NCI-H1930 (cell line): ENCODE results near the gene ANKRD34B.
"Not testable (repeated sequence)": the region's sequence is repeated elsewhere in the genome, so short reads cannot be mapped to it uniquely, and the experiment has no call there.

Experiments
- DNase-seq, 2 experiments: peaks; one replicate each; lab custom pipeline; 2025; lab: John Stamatoyannopoulos, UW

Gene ANKRD34B

GRCh38 chr5:80569961-80570786, at the start of gene ANKRD34B:
Gene ANKRD34B (minus strand): TSS chr5:80570280. CDS start chr5:80560019, 10,261 bp downstream.
- no peak for DNase-seq

DNA sequence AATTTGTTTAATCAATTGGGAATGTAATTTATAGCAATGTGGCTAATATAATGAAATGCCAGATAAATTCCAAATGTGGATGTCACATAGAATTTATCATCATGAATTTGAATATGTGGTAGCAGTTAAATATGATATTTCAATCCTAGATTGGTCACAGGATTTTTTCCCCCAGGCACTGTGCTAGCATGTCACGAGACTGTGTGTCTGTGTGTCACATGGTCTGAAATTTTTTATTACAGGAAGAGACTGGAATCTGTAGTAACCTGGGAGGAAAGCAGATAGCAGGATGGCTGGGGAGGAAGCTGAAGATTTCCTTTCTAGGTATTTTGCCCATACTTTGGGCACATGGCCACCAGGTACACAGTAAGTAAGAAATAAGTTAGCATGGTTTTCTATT, 49.0 kb upstream of the ANKRD34B start:
- DNase-seq, result no peak

DNA sequence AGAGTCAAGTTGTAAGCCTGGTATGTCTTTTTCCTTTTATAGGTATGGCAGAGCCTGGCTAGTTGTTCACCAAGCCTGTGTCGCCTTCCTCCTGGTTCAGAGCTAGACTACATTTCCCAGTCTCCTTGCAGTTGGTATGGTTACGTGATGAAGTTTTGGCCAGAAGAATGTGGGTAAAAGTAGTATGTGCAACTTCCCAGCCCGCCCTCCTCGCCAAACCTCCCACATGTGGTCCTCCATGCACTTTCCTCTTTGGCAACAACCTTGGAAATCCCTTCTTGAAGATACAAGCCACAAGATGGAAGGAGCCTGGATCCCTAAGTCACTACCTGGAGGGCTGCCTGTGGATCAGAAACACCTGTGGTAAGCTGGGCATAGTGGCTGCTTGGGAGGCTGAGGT, 48.4 kb upstream of the ANKRD34B start:
- DNase-seq, result no peak

- no peak for DNase-seq
These were observed 45.3 kb upstream of the ANKRD34B start for GRCh38 chr5:80615266-80615914.

GRCh38 chr5:80609692-80610091, 39.6 kb upstream of the ANKRD34B start:
- no peak for DNase-seq

DNA sequence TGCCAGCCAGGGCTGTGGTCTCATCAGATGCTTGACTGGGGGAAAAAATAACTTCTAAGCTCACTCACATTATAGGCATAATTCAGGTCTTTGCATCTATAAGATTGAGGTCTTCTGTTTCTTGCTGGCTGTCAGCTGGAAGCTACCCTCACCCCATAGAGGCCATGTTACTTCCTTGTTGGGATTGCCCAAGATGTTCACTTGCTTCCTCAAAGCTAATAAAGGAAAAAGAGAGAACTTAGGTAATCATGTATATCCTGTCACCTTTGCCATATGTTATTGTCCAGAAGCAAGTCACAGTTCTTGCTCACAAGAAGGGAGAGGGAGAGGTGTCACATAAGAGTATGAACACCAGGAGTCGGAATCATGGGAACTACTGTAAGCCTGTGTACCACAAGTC, 38.7 kb upstream of the ANKRD34B start:
- no peak for DNase-seq

GRCh38 chr5:80607832-80608231, 37.8 kb upstream of the ANKRD34B start:
- DNase-seq, result no peak

DNA sequence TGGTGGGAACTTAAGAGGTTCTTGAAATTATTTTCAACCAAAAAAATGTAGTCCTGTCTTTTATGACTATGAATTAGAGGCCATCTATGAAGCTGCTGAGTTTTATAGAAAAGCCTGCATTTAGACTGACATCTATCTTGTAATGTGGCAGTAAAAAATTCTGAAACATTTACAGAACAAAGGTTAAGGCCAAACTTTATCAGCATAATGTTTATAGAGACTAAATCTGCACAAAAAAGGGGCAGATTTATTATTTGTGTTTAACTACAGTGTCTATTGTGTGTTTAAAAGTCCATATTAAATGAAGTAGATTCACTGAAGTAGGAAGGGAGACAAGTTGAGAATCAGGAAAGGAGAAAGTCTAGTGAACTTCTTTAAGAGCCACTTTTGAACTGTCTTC, 37.3 kb upstream of the ANKRD34B start:
- no peak for DNase-seq

- no peak for DNase-seq
These were observed 31.0 kb upstream of the ANKRD34B start for GRCh38 chr5:80600943-80601693.

DNA sequence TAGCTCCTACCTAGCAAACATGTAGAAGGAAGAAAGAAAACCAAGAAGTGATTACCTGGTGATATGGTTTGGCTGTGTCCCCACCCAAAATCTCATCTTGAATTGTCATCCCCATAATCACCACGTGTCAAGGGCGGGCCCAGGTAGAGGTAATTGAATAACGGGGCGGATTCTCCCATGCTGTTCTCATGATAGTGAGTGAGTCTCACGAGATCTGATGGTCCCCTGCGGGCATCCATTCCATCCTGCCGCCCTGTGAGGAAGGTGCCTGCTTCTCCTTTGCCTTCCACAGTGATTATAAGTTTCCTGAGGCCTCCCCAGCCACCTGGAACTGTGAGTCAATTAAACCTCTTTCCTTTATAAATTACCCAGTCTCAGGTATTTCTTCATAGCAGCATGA, 27.4 kb upstream of the ANKRD34B start:
- no peak for DNase-seq

DNA sequence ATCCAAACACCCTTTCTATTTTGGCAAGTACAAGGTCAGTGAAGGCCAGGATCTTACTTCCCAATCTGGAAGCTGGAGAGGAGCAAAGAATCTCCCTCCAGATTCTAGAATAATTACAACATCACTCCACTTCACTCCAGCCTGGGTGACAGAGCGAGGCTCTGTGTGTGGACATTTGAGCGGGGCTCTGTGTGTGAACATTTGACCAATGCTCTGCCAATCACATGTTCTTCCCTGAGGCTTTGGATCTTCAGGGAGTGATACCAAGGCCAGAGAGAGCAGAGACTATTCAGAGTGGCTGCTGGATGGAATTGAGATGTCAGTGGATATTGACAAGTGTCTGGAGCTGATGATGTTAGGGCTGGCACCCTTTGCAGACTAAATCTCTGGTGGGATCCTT, 24.7 kb upstream of the ANKRD34B start:
- no peak for DNase-seq

DNA sequence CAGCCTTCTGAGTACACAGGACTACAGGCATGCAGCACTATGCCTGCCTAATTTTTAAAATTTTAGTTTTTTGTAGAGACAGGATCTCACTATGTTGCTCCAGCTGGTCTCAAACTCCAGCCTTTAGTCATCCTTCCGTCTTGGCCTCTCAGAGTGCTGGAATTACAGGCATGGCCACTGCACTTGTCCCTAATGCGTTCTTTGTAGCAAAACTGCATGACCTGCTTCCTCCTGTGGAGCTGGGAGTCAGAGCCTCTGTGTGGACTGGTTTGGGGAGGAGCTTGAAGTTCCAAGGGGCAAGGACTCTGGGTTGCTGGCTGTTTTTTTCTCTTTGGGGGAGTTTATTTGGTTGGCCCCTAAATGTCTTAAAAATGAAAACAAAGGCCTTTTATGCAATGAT, 22.7 kb upstream of the ANKRD34B start:
- DNase-seq, result no peak

GRCh38 chr5:80592105-80592504, 22.0 kb upstream of the ANKRD34B start:
- DNase-seq, result no peak

DNA sequence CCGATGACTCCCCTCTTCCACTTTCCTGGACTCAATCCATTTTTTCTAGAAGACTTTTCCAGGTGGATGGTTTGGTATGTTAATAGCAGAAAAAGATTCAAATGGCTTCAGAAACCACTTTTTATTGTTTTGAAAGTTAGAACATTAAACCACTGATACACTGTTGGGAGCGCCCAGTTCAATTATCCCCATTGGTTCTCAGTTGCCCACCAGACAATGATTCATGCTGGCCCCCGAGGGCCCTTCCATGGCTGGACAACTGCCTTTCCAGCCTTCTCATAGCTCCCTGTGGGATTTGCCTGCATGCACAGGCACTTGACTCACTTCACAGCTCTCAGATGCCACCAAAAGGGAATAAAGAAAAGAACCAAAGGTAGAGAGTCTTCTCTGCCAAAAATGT, 21.3 kb upstream of the ANKRD34B start:
- DNase-seq, result no peak

DNA sequence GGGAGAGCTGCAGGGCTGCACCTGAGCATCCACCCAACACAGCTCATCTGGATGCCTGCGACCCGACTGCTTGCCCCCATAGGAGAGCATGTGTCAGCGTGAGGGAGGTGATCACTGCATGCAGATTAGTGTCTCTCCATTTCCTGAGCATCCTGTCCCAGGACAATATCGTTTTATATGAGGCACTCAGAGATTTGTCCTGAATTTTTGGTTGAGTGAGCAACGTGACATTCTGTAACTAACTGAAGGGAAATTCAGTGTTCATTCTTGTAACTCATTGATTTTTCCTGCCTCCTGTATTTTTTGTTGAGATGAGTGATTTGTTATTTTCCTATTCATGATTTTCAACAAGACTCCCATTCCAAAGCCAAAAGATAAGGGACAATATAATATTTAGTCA, 20.7 kb upstream of the ANKRD34B start:
- no peak for DNase-seq

- no peak for DNase-seq
These were observed 18.9 kb upstream of the ANKRD34B start for GRCh38 chr5:80588858-80589540.

GRCh38 chr5:80584770-80585169, 14.7 kb upstream of the ANKRD34B start:
- DNase-seq, result no peak

GRCh38 chr5:80580291-80580690, 10.2 kb upstream of the ANKRD34B start:
- not testable (repeated sequence) for DNase-seq

- no peak for DNase-seq
These were observed 9.0 kb upstream of the ANKRD34B start for GRCh38 chr5:80579050-80579449.

GRCh38 chr5:80577707-80578106, 7.6 kb upstream of the ANKRD34B start:
- DNase-seq, result no peak

DNA sequence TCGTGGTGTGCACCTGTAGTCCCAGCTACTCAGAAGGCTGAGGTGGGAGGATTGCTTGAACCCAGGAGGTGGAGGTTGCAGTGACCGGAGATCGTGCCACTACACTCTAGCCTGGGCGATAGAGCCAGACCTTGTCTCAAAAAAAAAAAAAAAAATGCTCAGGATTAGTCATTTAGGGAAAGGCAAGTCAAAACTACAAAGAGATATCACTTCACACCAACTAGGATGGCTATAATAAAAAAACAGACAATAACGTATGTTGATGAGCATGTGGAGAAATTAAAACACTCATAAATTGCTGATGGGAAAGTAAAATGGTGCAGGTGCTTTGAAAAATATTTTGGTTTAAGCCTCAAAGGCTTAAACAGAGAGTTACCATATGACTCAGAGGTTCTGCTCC, 6.3 kb upstream of the ANKRD34B start:
- no peak for DNase-seq

GRCh38 chr5:80573062-80573461, 3.0 kb upstream of the ANKRD34B start:
- DNase-seq, result no peak
